ENCODE data around the gene ANKK1. TPM values are rescaled to one million over a fixed set of nuclear protein-coding genes. Genes with fewer than 3 reads are reported as not detected.

Gene ANKK1
- total and polyA plus RNA-seq, 2 of the 8 experiments (the other 6 are each of a cell fraction or from before 2014, with no cell fraction given), result 0.11 TPM; not detected in 1

DNA sequence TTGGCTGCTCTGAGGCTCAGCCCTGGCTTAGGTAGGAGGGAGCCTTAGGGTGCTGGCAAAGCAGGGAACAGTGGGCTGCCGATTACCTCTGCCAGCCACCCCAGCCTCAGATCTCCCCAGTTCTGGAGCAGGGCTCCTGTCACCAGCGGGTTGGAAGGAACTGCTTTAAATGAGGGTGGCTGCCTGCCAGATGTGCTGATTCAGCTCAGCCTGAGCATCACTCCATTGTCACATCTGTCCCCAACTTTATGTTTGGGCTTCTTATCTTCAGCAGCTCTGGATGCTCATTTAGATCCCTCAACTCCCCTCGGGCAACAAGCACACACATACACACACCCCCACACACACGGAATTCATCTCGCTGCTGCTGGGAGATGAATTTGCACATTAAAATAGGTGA lies 16.9 kb upstream of the ANKK1 start:
- H3K4ac ChIP-seq (replicated peaks; ENCODE audit: insufficient read length, low read depth, low read length), result no peak overlapping the region
- POLR2A ChIA-PET (ENCODE audit: partially characterized antibody), result no interaction called here

More for the DNA sequence above, 16.9 kb upstream of the ANKK1 start:
- Histone ChIP-seq H3K14ac (ENCODE audit: insufficient read length) (no peak overlapping the region), H3K9me3 (ENCODE audit: insufficient read depth in 2 of 2, low read depth in 1 of 2, low read length in 1 of 2) (no peaks in the 10 kb centered on the region), H3K27me3 (replicated peaks in 1 of 4; ENCODE audit: control insufficient read depth in 3 of 4, extremely low read depth in 1 of 4, insufficient read depth in 3 of 4, low read length in 3 of 4) (no peaks in the 10 kb centered on the region), H3K79me2 (ENCODE audit: control insufficient read depth in 1 of 2, insufficient read depth in 2 of 2, low read length in 2 of 2) (no peaks in the 10 kb centered on the region), H4K91ac (replicated peaks; ENCODE audit: insufficient read length, low read length) (no peak overlapping the region), H2BK5ac (ENCODE audit: low read depth, low read length) (no peak overlapping the region), H2BK20ac (ENCODE audit: low read length) (no peak overlapping the region), H3K56ac (replicated peaks; ENCODE audit: insufficient read length, low read depth, low read length) (no peak overlapping the region), H3K36me3 (ENCODE audit: control insufficient read depth in 2 of 4, insufficient read depth in 4 of 4, low read length in 3 of 4) (no peaks in the 10 kb centered on the region), H4K20me1 (replicated peaks in 1 of 2; ENCODE audit: control insufficient read depth in 1 of 2, insufficient read depth in 2 of 2, low read length in 2 of 2) (no peaks in the 10 kb centered on the region), H3K23me2 (ENCODE audit: low read depth, low read length) (no peaks in the 10 kb centered on the region; the same call in 1 of the 2 replicates), H2AK5ac (ENCODE audit: low read depth, low read length) (no peak overlapping the region), H4K8ac (ENCODE audit: extremely low read depth, insufficient read depth, low read length) (no peak overlapping the region), H2BK120ac (replicated peaks; ENCODE audit: low read depth, low read length) (no peak overlapping the region), H3K4me3 (ENCODE audit: extremely low read depth in 1 of 4, insufficient read depth in 2 of 4, low read depth in 3 of 4, low read length in 4 of 4) (no peak overlapping the region), H3K4me1 (replicated peaks in 1 of 4; ENCODE audit: control insufficient read depth in 3 of 4, insufficient read depth in 4 of 4, low read length in 3 of 4) (peaks cover 0 to 3% (median 0%) of the 10 kb centered on the region in 4 experiments; a peak in 1 of 7 replicates), H3K27ac (ENCODE audit: low read depth, low read length) (no peak overlapping the region), H2BK12ac (ENCODE audit: low read depth, low read length) (no peak overlapping the region), H4K5ac (ENCODE audit: insufficient read length, low read depth, low read length) (no peak overlapping the region), H3K18ac (ENCODE audit: extremely low read depth, low read length) (no peak overlapping the region), H3K23ac (ENCODE audit: insufficient read length) (no peak overlapping the region), H2AFZ (ENCODE audit: low read length) (no peak overlapping the region), H3K4me2 (ENCODE audit: insufficient read depth in 1 of 2, low read depth in 2 of 2, low read length in 2 of 2) (no peak overlapping the region), H3K9ac (replicated peaks in 1 of 4; ENCODE audit: extremely low read depth in 1 of 4, low read depth in 3 of 4, low read length in 3 of 4) (no peak overlapping the region), H3K79me1 (ENCODE audit: low read depth, low read length) (no peaks in the 10 kb centered on the region), H2BK15ac (ENCODE audit: low read length) (no peak overlapping the region)
- DNase-seq (ENCODE audit: low read depth in 1 of 2, low spot score in 2 of 2) (no peak), FAIRE-seq (no peak)
- 80% methylated on average over 5 of the region's 5 CpGs; no CpG with 5 or more reads in 1 of the 2 experiments for WGBS, 2 experiments (ENCODE audit: extremely low coverage in 1 of 2, insufficient coverage in 1 of 2, insufficient read length in 1 of 2, insufficient replicate concordance in 2 of 2, low coverage in 1 of 2, low lambda C conversion rate in 2 of 2, missing lambda C conversion rate in 1 of 2)
- CTCF ChIA-PET (ENCODE audit: partially characterized antibody), result interaction anchor here (0.7 to 1.4 kb wide), 2 partner anchors 45 to 360 kb away, joined by 3 to 5 read pairs; no protein-coding TSS in a partner anchor
- TF ChIP-seq SIRT6 (IDR thresholded peaks at IDR 0.05; ENCODE audit: low read length) (no peak), RFX5 (IDR thresholded peaks at IDR 0.05; ENCODE audit: borderline replicate concordance, low read depth, low read length) (no peak), CHD1 (IDR thresholded peaks at IDR 0.05; ENCODE audit: low read depth, low read length) (no peak), USF2 (IDR thresholded peaks at IDR 0.05; ENCODE audit: low read length) (no peak), SAP30 (IDR thresholded peaks at IDR 0.05; ENCODE audit: insufficient read depth, insufficient replicate concordance, low read length) (no peak), ATF2 (IDR thresholded peaks at IDR 0.05; ENCODE audit: low read length) (no peak), TCF12 (IDR thresholded peaks at IDR 0.05; ENCODE audit: low read depth, low read length) (no peak), GABPA (IDR thresholded peaks at IDR 0.05; ENCODE audit: borderline replicate concordance, insufficient read depth, low read length) (no peak), CEBPB (IDR thresholded peaks at IDR 0.05; ENCODE audit: low read depth, low read length) (no peak), BCL11A (IDR thresholded peaks at IDR 0.05; ENCODE audit: low read depth in 2 of 2, low read length in 2 of 2) (no peak), HDAC6 (IDR thresholded peaks at IDR 0.05; ENCODE audit: low read depth, low read length) (no peak), SP4 (IDR thresholded peaks at IDR 0.05; ENCODE audit: low read length) (no peak)
